GM13977 (cell line): ENCODE data around the gene PAX8.

Source experiments
- DNase-seq: peaks from one replicate; pipeline ENCODE4 v3.0.0; 2012; ENCODE audit warnings: low spot score
- CTCF ChIP-seq: IDR thresholded peaks from 2 replicates; pipeline ENCODE4 v1.5.1; 2012; ENCODE audit warnings: mild to moderate bottlenecking, control low read depth; ENCODE audit not compliant: insufficient read depth; ENCODE audit errors: extremely low read depth, missing control alignments
- in situ Hi-C: fragments of 300-500 bp; cut with MboI; formaldehyde crosslinking; loops from one replicate; pipeline ENCODE4 v1.12.0; 2022; ENCODE audit warnings: low sequenced_read_pairs, low pct_unique_long_range_greater_than_20kb, mixed read lengths, inconsistent platforms; ENCODE audit not compliant: unreplicated experiment

The PAX8 gene

GRCh38 chr2:113232740-113233139, 46.0 kb downstream of the PAX8 start:
- no peak for TF ChIP-seq CTCF
- in situ Hi-C loops: no loop called here
- no peak for DNase-seq

GRCh38 chr2:113232123-113232522, 46.6 kb downstream of the PAX8 start:
- in situ Hi-C loops: no loop called here
- no peak for TF ChIP-seq CTCF
- no peak for DNase-seq

- no peak for DNase-seq
- in situ Hi-C loops: no loop called here
- TF ChIP-seq CTCF: no peak
Measured at GRCh38 chr2:113231064-113231463, 47.7 kb downstream of the PAX8 start.

GRCh38 chr2:113230531-113230930, 48.2 kb downstream of the PAX8 start:
- no peak for TF ChIP-seq CTCF
- no peak for DNase-seq
- in situ Hi-C loops: no loop called here

GRCh38 chr2:113229795-113230194, 48.9 kb downstream of the PAX8 start:
- DNase-seq: no peak
- no peak for TF ChIP-seq CTCF
- in situ Hi-C loops: no loop called here

GRCh38 chr2:113228991-113229716, 49.6 kb downstream of the PAX8 start:
- DNase-seq: no peak
- in situ Hi-C loops: no loop called here
- TF ChIP-seq CTCF: no peak

GRCh38 chr2:113228351-113228750, 50.4 kb downstream of the PAX8 start:
- DNase-seq: no peak
- no peak for TF ChIP-seq CTCF
- in situ Hi-C loops: no loop called here
